GM20431 (cell line): Measurements from ENCODE around the gene FKBP1C.
"Not testable (repeated sequence)": the region's sequence is repeated elsewhere in the genome, so short reads cannot be mapped to it uniquely, and the experiment has no call there.

Source experiments
- in situ Hi-C: fragments of 300-500 bp; cut with MseI, MboI; formaldehyde crosslinking; loops from one replicate; pipeline ENCODE4 v1.15.0; 2020; ENCODE audit warnings: low sequenced_read_pairs; ENCODE audit not compliant: unreplicated experiment

FKBP1C gene

GRCh38 chr6:63211343-63211742 is at the start of gene FKBP1C:
Gene FKBP1C (plus strand): TSS chr6:63211469.
- in situ Hi-C loops, result not testable (repeated sequence)

GRCh38 chr6:63164047-63164803 is 47.0 kb upstream of the FKBP1C start:
- in situ Hi-C loops, result not testable (repeated sequence)

GRCh38 chr6:63174173-63174572 is 37.1 kb upstream of the FKBP1C start:
- in situ Hi-C loops, result no loop called here

DNA sequence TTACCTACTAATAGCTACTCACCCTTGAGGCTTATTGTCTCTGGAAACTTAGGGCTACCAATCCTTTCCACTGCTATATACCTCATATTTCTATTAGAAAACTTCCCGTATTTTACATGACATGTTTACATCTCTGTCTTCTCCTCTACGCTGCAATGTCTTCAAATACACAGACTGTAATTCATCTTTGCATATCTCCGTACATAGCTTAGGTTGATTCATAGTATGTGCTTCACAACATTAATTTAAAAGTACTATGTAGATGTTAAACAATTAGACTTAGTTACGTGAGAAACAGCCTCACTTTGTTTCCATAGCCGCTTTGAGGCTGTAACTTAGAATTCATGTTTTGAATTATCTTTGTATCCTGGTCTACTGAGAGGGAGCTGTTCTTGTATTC is 35.1 kb upstream of the FKBP1C start:
- in situ Hi-C loops, result no loop called here

DNA sequence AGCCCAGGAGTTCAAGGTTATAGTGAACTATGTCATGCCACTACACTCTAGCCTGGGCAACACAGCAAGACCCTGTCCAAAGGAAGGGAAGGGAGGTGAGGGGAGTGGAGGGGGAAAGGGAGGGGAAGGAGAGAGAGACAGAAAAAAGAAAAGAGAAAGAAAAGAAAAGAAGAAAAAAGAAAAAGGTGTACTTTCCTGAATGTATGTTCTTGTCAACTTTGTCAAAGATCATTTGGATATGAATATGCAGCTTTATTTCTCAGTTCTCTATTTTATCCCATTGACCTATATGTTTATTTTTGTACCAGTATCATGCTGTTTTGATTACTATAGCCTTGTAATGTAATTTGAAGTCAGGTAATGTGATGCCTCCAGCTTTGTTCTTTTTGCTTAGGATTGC is 30.9 kb upstream of the FKBP1C start:
- in situ Hi-C loops, result no loop called here

DNA sequence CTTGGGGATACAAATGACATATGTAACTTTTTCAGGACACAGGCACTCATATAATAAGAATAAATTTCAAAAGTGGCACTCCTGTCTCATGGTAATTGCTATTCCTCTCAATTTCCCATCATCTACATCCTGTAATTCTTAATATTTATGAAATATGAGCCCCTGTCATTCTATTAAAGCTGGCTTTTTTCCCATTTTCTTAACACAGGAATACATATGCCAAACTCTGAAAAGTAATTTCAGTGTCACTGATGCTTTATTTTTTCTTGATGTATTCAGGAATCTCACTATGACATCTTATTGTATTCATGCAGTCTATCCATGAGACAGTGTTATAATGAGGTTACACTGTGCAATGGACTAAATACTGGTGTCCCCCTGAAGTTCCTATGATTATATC is 24.3 kb upstream of the FKBP1C start:
- in situ Hi-C loops, result no loop called here

- in situ Hi-C loops, result no loop called here
Measured at GRCh38 chr6:63188828-63189227, 22.4 kb upstream of the FKBP1C start.

GRCh38 chr6:63193324-63193723 is 17.9 kb upstream of the FKBP1C start:
- in situ Hi-C loops, result no loop called here

DNA sequence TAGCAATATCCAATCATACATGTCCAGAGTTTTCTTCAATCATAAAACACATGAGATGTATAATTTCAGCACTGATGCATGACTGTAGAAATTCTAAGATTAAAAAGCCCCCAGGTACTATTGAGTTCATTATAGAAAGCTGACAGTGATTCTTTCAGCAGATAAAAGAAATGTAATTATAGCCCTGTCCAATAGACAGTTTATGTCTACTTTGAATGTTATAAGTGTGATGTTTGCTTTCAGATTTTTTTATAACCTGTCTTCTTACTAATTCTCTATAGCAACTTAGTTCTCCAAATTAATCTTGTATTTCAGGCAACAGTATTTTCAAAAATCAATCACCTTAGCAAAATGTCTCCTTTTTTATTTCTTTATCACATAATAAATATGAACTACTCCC is 13.5 kb upstream of the FKBP1C start:
- in situ Hi-C loops, result no loop called here

GRCh38 chr6:63213325-63213724 is 2.1 kb downstream of the FKBP1C start:
- in situ Hi-C loops, result no loop called here

- in situ Hi-C loops, result no loop called here
Measured at GRCh38 chr6:63214816-63215215, 3.5 kb downstream of the FKBP1C start.

DNA sequence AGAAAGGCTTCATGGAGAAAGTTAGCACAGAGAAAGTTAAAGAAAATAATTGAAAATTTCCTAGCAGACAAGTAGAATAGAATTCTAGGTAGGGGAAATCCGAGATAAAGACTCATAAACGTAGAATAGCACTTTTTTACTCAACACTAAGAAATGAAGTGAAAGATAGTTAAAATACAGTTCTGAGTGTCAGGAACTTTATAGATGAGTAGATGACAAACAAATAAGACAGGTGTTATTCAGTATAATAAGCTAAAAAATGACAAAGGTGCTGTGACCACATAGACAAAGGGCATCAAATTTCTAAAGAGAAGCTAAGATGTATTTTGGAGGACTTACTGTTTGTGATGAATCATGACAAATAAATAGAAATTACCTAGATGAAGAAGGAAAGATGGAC is 12.9 kb downstream of the FKBP1C start:
- in situ Hi-C loops, result no loop called here

DNA sequence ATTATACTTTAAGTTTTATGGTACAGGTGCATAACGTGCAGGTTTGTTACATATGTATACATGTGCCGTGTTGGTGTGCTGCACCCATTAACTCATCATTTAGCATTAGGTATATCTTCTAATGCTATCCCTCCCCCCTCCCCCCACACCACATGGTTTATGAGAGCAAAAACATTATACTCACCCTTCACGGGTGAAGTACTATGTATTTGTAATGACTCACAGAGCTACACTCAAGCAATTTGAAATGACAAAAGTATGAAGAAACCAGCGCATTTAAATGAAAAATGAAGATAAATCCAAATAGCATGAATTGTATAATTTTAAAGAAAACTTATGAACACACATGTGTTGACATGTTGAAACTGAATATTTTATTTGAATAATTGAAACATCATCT is 14.7 kb downstream of the FKBP1C start:
- in situ Hi-C loops, result not testable (repeated sequence)

DNA sequence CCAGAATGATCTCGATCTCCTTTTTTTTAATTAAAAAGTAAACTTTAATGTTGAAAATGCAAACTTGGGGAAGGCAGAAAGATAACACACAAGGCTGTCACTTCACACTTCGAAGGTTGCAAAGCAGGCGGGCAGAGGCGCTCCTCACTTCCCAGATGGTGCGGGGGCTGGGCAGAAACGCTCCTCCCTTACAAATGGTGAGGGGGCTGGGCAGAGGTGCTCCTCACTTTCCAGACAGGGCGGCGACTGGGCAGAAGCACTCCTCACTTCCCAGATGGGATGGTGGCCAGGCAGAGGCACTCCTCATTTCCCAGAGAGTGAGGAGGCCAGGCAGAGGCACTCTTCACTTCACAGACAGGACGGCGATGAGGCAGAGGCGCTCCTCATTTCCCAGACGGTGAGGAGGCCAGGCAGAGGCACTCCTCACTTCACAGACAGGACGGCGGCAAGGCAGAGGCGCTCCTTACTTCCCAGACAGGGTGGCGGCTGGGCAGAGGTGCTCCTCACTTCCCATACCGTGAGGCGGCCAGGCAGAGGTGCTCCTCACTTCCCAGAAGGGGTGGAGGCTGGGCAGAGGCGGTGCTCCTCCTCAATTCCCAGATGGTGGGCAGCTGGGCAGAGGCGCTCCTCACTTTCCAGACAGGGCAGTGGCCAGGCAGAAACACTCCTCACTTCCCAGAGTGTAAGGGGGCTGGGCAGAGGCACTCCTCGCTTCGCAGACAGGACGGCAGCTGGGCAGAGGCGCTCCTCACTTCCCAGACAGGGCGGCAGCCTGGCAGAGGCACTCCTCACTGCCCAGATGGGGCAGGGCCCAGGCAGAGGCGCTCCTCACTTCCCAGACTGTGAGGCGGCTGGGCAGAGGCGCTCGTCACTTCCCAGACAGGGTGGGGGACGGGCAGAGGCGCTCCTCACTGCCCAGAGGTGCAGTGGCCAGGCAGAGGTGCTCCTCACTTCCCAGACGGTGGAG is 16.9 kb downstream of the FKBP1C start:
- in situ Hi-C loops, result not testable (repeated sequence)

- in situ Hi-C loops, result not testable (repeated sequence)
Measured at GRCh38 chr6:63230027-63230426, 18.8 kb downstream of the FKBP1C start.

GRCh38 chr6:63230511-63230910 is 19.2 kb downstream of the FKBP1C start:
- in situ Hi-C loops, result not testable (repeated sequence)

- in situ Hi-C loops, result no loop called here
Measured at GRCh38 chr6:63236398-63236817, 25.1 kb downstream of the FKBP1C start.

DNA sequence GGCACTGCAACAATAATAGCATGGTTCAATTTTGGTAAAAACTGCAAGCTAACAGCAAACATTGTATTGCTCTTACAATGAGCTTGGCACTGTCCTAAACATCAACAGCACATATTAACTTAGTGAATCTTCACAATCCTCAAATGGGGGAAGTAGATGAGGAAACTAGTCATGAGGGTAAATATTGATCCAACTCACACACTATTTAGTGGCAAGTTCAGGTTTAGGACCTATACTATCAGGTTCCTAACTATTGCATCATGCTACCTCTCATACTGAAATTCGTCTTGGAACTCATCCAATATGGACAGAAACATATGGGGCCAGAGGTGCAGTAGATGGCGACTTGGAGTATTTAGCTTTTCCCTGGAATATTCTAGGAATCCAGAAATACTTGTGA is 34.2 kb downstream of the FKBP1C start:
- in situ Hi-C loops, result no loop called here

- in situ Hi-C loops, result no loop called here
Measured at GRCh38 chr6:63245909-63246308, 34.6 kb downstream of the FKBP1C start.

DNA sequence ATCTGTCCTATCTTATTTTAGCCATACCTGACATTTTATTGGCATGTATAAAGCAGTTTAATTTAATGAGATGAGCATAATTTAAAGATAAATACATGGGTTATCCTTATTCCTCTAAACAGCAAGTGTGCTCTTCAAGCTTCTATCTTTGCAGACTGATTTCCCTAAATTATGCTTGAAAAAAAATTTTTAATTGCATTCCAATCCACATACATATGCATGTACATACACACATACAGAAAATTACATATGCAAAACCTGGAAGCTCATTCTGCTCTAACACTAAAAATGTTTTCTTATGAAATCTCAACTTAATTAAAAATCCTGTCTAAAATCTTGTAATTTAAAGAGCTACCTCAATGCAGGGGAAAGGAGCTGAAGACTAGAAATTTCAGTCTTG is 35.3 kb downstream of the FKBP1C start:
- in situ Hi-C loops, result no loop called here

DNA sequence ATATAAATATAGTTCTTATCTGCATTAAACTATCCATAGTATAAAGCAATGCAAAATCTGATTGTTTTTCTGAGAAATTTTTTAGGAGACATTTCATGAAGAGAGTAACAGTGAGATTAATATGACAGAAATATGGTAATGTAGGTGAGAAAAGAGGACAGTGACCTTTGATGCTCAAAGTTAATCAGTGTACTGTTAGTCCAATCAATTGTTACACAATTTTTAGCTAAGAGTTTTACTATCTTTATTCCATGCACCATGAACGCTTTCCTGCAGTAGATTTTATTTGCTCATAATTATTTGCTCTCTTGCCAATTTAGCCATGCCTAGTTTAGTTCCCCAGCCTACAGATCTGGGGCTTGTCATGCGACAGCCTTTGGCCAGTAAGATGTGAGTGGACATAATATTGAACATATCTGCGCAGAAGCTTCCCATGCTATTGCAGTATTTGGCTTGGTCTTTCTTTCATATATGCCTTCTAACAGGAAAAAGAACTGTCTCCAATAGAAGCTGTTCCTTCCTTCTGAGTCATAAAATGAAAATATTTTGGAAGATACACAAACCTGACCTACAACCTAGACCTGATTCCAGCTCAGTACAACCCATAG is 38.7 kb downstream of the FKBP1C start:
- in situ Hi-C loops, result no loop called here
